Progenitor cell of endocrine pancreas (in vitro differentiated cells): ENCODE results near the gene NUDCD3. TPM values are rescaled to one million over a fixed set of nuclear protein-coding genes. Genes with fewer than 3 reads are reported as not detected.

Experiments used
- DNase-seq: peaks from one replicate; pipeline ENCODE4 v3.0.0; 2021; ENCODE audit warnings: low spot score; ENCODE audit not compliant: unreplicated experiment
- H3K27ac Mint-ChIP-seq: 2 replicates; pipeline ENCODE4 v1.8.0; 2021; ENCODE audit warnings: mild to moderate bottlenecking, moderate library complexity, mixed read lengths
- H3K27me3 Mint-ChIP-seq: 2 replicates; pipeline ENCODE4 v1.8.0; 2021; ENCODE audit warnings: mixed read lengths
- H3K36me3 Mint-ChIP-seq: 2 replicates; pipeline ENCODE4 v1.8.0; 2022; ENCODE audit warnings: mixed read lengths; ENCODE audit not compliant: insufficient read depth
- H3K4me1 Mint-ChIP-seq: 2 replicates; pipeline ENCODE4 v1.8.0; 2021; ENCODE audit warnings: low read depth, mixed read lengths
- H3K4me3 Mint-ChIP-seq: 2 replicates; pipeline ENCODE4 v1.8.0; 2021; ENCODE audit warnings: low read depth, mild to moderate bottlenecking, moderate library complexity, mixed read lengths
- H3K9me3 Mint-ChIP-seq: 2 replicates; pipeline ENCODE4 v1.8.0; 2021; ENCODE audit warnings: low read depth, mixed read lengths
- CTCF ChIP-seq: fragments of 200-600 bp; sonication (generic); IDR thresholded peaks from one replicate; pipeline ENCODE4 v1.5.0; 2021; ENCODE audit warnings: antibody characterized with exemption, mild to moderate bottlenecking; ENCODE audit not compliant: unreplicated experiment
- total RNA-seq: library from RNA; stranded (reverse); gene quantifications from 2 replicates; pipeline ENCODE4 v1.2.1, GENCODE V29; 2021

The NUDCD3 gene
- total RNA-seq, 1 donor from 2014 or later, result 89.0 TPM

DNA sequence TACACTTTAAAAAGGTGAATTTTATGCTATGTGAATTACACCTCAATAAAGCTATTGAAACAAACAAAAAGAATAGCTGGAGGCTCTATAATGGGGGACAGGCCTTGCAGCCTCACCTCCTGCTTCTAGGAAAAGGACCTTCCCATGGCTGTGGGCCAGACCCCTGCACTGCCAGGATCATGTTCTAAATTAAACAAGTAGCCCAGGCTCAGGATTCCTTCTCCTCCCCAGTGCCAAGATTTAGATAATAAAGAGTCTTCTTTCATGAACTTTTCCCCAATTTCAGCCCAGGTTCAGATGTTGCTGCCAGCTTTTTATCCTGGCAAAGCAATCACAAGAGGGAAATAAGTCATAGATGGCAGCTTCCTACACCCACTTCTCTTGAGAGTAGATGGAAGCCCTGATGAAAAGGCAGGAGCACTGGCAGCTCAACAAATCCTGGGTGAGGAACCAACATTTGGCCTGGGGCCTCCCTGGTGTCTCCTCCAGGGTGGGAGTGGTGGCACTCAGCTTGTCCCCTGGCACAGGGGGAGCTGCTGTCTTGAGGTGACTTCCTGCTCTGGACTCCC is 142.8 kb downstream of the NUDCD3 start:
- no peak for DNase-seq
- Mint-ChIP-seq H3K27me3 (peaks cover 19% of the 10 kb centered on the region), H3K4me3 (no peak overlapping the region), H3K27ac (no peak overlapping the region), H3K4me1 (no peaks in the 10 kb centered on the region), H3K9me3 (no peaks in the 10 kb centered on the region), H3K36me3 (no peaks in the 10 kb centered on the region)
- TF ChIP-seq CTCF, result no peak

GRCh38 chr7:44346063-44346462 is 144.4 kb downstream of the NUDCD3 start:
- peaks cover 19% of the 10 kb centered on the region for H3K27me3 Mint-ChIP-seq
- H3K9me3 Mint-ChIP-seq, result no peaks in the 10 kb centered on the region
- H3K36me3 Mint-ChIP-seq, result no peaks in the 10 kb centered on the region
- no peak for DNase-seq
- H3K4me1 Mint-ChIP-seq, result no peaks in the 10 kb centered on the region
- H3K4me3 Mint-ChIP-seq, result no peak overlapping the region
- H3K27ac Mint-ChIP-seq, result no peak overlapping the region
- TF ChIP-seq CTCF, result no peak

DNA sequence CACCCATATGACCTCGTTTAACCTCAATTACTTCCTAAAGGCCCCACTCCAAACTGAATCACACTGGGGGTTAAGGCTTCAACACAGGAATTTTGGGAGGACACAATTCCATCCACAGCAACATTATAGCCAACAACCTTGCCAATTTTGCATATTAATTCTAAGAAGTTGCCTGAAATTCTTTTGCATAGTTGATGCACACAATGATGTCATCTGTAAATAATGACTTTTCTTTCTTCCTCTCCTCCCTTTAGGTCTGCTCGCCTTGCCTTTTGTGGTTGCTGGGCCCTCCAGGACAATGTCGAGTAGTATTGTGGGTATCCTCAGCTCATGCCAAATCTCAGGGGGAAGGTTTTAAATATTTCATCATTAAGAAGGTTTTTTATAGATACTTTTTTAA is 149.1 kb downstream of the NUDCD3 start:
- Mint-ChIP-seq H3K27me3 (peaks cover 33% of the 10 kb centered on the region), H3K4me3 (no peak overlapping the region)

GRCh38 chr7:44338600-44338999 is 151.9 kb downstream of the NUDCD3 start:
- Mint-ChIP-seq H3K4me1 (no peaks in the 10 kb centered on the region), H3K27ac (no peak overlapping the region), H3K36me3 (no peaks in the 10 kb centered on the region), H3K4me3 (no peak overlapping the region), H3K27me3 (peaks cover 26% of the 10 kb centered on the region), H3K9me3 (no peaks in the 10 kb centered on the region)
- no peak for TF ChIP-seq CTCF
- DNase-seq, result no peak

More for the DNA sequence above, 149.1 kb downstream of the NUDCD3 start:
- DNase-seq, result no peak
- Mint-ChIP-seq H3K4me1 (no peaks in the 10 kb centered on the region), H3K9me3 (no peaks in the 10 kb centered on the region), H3K36me3 (no peaks in the 10 kb centered on the region), H3K27ac (no peak overlapping the region)
- no peak for TF ChIP-seq CTCF

DNA sequence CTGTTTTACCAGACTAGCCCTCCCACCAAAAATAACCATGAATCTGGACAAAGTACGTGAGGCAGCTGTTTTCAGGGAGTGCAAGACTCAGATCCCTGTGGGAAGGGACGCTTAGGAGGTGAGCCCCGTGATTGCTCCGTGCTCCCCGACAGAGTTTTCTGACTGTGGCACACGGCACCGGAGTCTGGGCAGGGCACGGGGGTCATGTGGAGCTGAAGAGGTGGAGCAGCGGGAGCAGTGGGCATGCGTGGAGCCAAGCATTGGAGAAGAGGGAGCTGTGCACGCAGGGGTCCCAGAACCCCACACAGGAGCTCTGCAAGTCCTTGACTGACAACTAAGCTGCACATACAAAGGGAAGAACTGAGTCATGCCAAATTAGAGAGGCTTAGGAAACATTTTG is 154.0 kb downstream of the NUDCD3 start:
- no peak for DNase-seq
- Mint-ChIP-seq H3K36me3 (no peaks in the 10 kb centered on the region), H3K9me3 (no peaks in the 10 kb centered on the region), H3K4me1 (no peaks in the 10 kb centered on the region), H3K4me3 (no peak overlapping the region), H3K27ac (no peak overlapping the region), H3K27me3 (peaks cover 33% of the 10 kb centered on the region)
- TF ChIP-seq CTCF, result no peak
